Liver (tissue), 9 donors: ENCODE results near the gene GAB2. TPM values are rescaled to one million over a fixed set of nuclear protein-coding genes. Genes with fewer than 3 reads are reported as not detected.

Experiments
- DNase-seq: peaks from one replicate; pipeline ENCODE4 v3.0.0-alpha.2; 2017; ENCODE audit warnings: low spot score
- H3K27ac ChIP-seq, 2 donors: one replicate each; pipeline ENCODE4 v1.7.0; 2013; ENCODE audit warnings: inconsistent platforms in 2 of 2, low read length in 2 of 2, control low read depth in 1 of 2, low read depth in 1 of 2, mild to moderate bottlenecking in 1 of 2
- H3K27me3 ChIP-seq, 4 donors: one replicate each; pipeline versions ENCODE4 v1.6.1 to v1.7.0; 2013; ENCODE audit warnings: low read length in 3 of 4, inconsistent platforms in 1 of 4, mild to moderate bottlenecking in 1 of 4, moderate library complexity in 1 of 4; ENCODE audit not compliant: control insufficient read depth in 4 of 4, insufficient read depth in 4 of 4
- H3K36me3 ChIP-seq, 4 donors: one replicate each; pipeline versions ENCODE4 v1.6.1 to v1.7.0; 2013; ENCODE audit warnings: low read length in 3 of 4, mild to moderate bottlenecking in 3 of 4, low read depth in 1 of 4, moderate library complexity in 1 of 4; ENCODE audit not compliant: control insufficient read depth in 4 of 4, insufficient read depth in 3 of 4
- H3K4me1 ChIP-seq, 4 donors: one replicate each; pipeline versions ENCODE4 v1.6.1 to v1.7.0; 2013; ENCODE audit warnings: low read length in 3 of 4, mild to moderate bottlenecking in 3 of 4, moderate library complexity in 1 of 4; ENCODE audit not compliant: control insufficient read depth in 4 of 4, insufficient read depth in 4 of 4
- H3K4me3 ChIP-seq, 3 donors: one replicate each; pipeline versions ENCODE4 v1.6.1 to v1.7.0; 2013; ENCODE audit warnings: low read length in 3 of 3, control low read depth in 1 of 3, low read depth in 1 of 3, mild to moderate bottlenecking in 1 of 3
- H3K9ac ChIP-seq, 2 donors: one replicate each; pipeline ENCODE4 v1.7.0; 2013; ENCODE audit warnings: low read length in 2 of 2, mild to moderate bottlenecking in 2 of 2, moderate library complexity in 2 of 2, control low read depth in 1 of 2, low read depth in 1 of 2
- H3K9me3 ChIP-seq, 4 donors: one replicate each; pipeline versions ENCODE4 v1.6.1 to v1.7.0; 2013; ENCODE audit warnings: low read length in 3 of 4; ENCODE audit not compliant: control insufficient read depth in 4 of 4
- ATF3 ChIP-seq: IDR thresholded peaks from 2 replicates; pipeline ENCODE4 v1.6.1; 2016; ENCODE audit warnings: antibody characterized with exemption
- CTCF ChIP-seq: fragments of 150-350 bp; IDR thresholded peaks from 2 replicates; pipeline ENCODE4 v1.5.1; 2017; ENCODE audit warnings: improper control_type of control experiment, low read depth, low read length; ENCODE audit not compliant: missing input control
- EGR1 ChIP-seq, 2 donors: IDR thresholded peaks; 2 replicates each; pipeline ENCODE4 v1.6.1; 2016 to 2018; ENCODE audit warnings: antibody characterized with exemption in 2 of 2, low read depth in 2 of 2
- FOXA1 ChIP-seq: IDR thresholded peaks from 2 replicates; pipeline ENCODE4 v1.6.1; 2016; ENCODE audit warnings: antibody characterized with exemption
- FOXA2 ChIP-seq: IDR thresholded peaks from 2 replicates; pipeline ENCODE4 v1.6.1; 2016; ENCODE audit warnings: antibody characterized with exemption
- GABPA ChIP-seq, 2 donors: IDR thresholded peaks in 1 of 2; conservative IDR thresholded peaks in 1 of 2; 2 replicates each; pipeline ENCODE4 v1.6.1; 2016; ENCODE audit warnings: antibody characterized with exemption in 2 of 2, mild to moderate bottlenecking in 1 of 2, moderate library complexity in 1 of 2
- HNF4A ChIP-seq, 2 donors: conservative IDR thresholded peaks; 2 replicates each; pipeline ENCODE4 v1.6.1; 2016; ENCODE audit warnings: antibody characterized with exemption in 2 of 2, mild to moderate bottlenecking in 2 of 2
- JUND ChIP-seq, 2 donors: IDR thresholded peaks; 2 replicates each; pipeline ENCODE4 v1.6.1; 2016; ENCODE audit warnings: antibody characterized with exemption in 2 of 2
- MAX ChIP-seq: IDR thresholded peaks from 2 replicates; pipeline ENCODE4 v1.6.1; 2016; ENCODE audit warnings: antibody characterized with exemption
- RAD21 ChIP-seq, 2 donors: IDR thresholded peaks; 2 replicates each; pipeline ENCODE4 v1.6.1; 2016; ENCODE audit warnings: antibody characterized with exemption in 2 of 2, mild to moderate bottlenecking in 2 of 2
- REST ChIP-seq: IDR thresholded peaks from 2 replicates; pipeline ENCODE4 v1.6.1; 2016; ENCODE audit warnings: antibody characterized with exemption, mild to moderate bottlenecking
- TAF1 ChIP-seq: conservative IDR thresholded peaks from 2 replicates; pipeline ENCODE4 v1.6.1; 2016; ENCODE audit warnings: antibody characterized with exemption, mild to moderate bottlenecking
- YY1 ChIP-seq: IDR thresholded peaks from 2 replicates; pipeline ENCODE4 v1.6.1; 2016; ENCODE audit warnings: antibody characterized with exemption, mild to moderate bottlenecking
- ZBTB33 ChIP-seq: IDR thresholded peaks from 2 replicates; pipeline ENCODE4 v1.6.1; 2016; ENCODE audit warnings: antibody characterized with exemption
- WGBS: extraction: QIAGEN DNeasy Blood & Tissue Kit; methylation state at CpG from one replicate; pipeline ENCODE4 v1.1.7; 2013; 5-methylcytosine and 5-hydroxymethylcytosine counted together
- polyA plus RNA-seq, 2 donors: library from polyadenylated mRNA; stranded (reverse) in 1 of 2; unstranded in 1 of 2; fragments of 200-250 nt in 1 of 2; fragments of >200 nt in 1 of 2; fragmentation: Nextera tagmentation in 1 of 2; extraction: Ambion mirVana in 1 of 2; gene quantifications; one replicate each; pipeline versions ENCODE4 v1.2.1 to v1.2.3, GENCODE V29; 2013 to 2015
- total RNA-seq, 2 donors: library from RNA; depleted of rRNA; stranded (reverse); fragments of >200 nt; gene quantifications; one replicate each; pipeline ENCODE4 v1.2.3, GENCODE V29; 2014
- donor health status: healthy.
- donor health status: healthy.
- donor health status: healthy.
- donor health status: healthy.
- donor health status: healthy.

Gene GAB2
- total and polyA plus RNA-seq, 4 donors, result 1.3 to 3.6 (median 2.5) TPM

GRCh38 chr11:78376858-78377257, 40.8 kb downstream of the GAB2 start:
- no peaks in the 10 kb centered on the region for H3K4me1 ChIP-seq
- no peak for DNase-seq

GRCh38 chr11:78374917-78375316, 42.7 kb downstream of the GAB2 start:
- no peaks in the 10 kb centered on the region for H3K4me1 ChIP-seq
- 87% methylated on average over 3 of the region's 3 CpGs for WGBS

More at GRCh38 chr11:78376858-78377257, 40.8 kb downstream of the GAB2 start:
- H3K27ac ChIP-seq, result no peak overlapping the region
- no peak overlapping the region for H3K4me3 ChIP-seq
- no peak overlapping the region for H3K9ac ChIP-seq
- 94% methylated on average over 3 of the region's 3 CpGs for WGBS
- H3K9me3 ChIP-seq, result no peaks in the 10 kb centered on the region
- no peak for TF ChIP-seq MAX
- TF ChIP-seq TAF1, result no peak
- no peak for TF ChIP-seq JUND (IDR thresholded peaks at IDR 0.05)
- no peak for TF ChIP-seq ZBTB33
- no peak for TF ChIP-seq YY1
- TF ChIP-seq FOXA1, result no peak
- no peaks in the 10 kb centered on the region for H3K36me3 ChIP-seq
- no peaks in the 10 kb centered on the region for H3K27me3 ChIP-seq

More at GRCh38 chr11:78374917-78375316, 42.7 kb downstream of the GAB2 start:
- Histone ChIP-seq H3K9ac (no peak overlapping the region), H3K36me3 (no peaks in the 10 kb centered on the region), H3K9me3 (no peaks in the 10 kb centered on the region), H3K4me3 (no peak overlapping the region), H3K27ac (no peak overlapping the region), H3K27me3 (no peaks in the 10 kb centered on the region)
- TF ChIP-seq RAD21 (IDR thresholded peaks at IDR 0.05), result no peak
- no peak for TF ChIP-seq REST
- TF ChIP-seq JUND (IDR thresholded peaks at IDR 0.05), result no peak
- no peak for TF ChIP-seq FOXA1
- TF ChIP-seq GABPA (IDR thresholded peaks at IDR 0.05 in 1 of 2, conservative IDR thresholded peaks at IDR 0.05 in 1 of 2), result no peak
- TF ChIP-seq CTCF, result no peak
- TF ChIP-seq EGR1 (IDR thresholded peaks at IDR 0.05; ENCODE audit: low read depth in 2 of 2), result no peak
- TF ChIP-seq HNF4A (conservative IDR thresholded peaks at IDR 0.05), result no peak
- TF ChIP-seq FOXA2, result no peak
- no peak for TF ChIP-seq ATF3
- DNase-seq, result no peak
